Stimulated activated CD4-positive, alpha-beta T cell treated with anti-CD3 and anti-CD28 coated beads, Interleukin-2, amount 100 ng/mL, for 48 hours (primary cell): Measurements from ENCODE around the gene ZNF547.
A peak's percentile ranks its signal among the peaks of the same experiment; 100 is the strongest.

Experiments used
- DNase-seq, 2 donors: peaks; one replicate each; pipeline ENCODE4 v3.0.0-alpha.2; 2020

Gene ZNF547

GRCh38 chr19:57362997-57363687, at the start of gene ZNF547, which contains the start of gene TRAPPC2B:
Gene ZNF547, plus strand, starts transcription at chr19:57363551. Its CDS starts 5,005 bp downstream, at chr19:57368556.
Gene TRAPPC2B, plus strand, starts transcription at chr19:57363551. Its CDS starts 1,283 bp downstream, at chr19:57364834.
- DNase-seq = peak; percentile 93 to 94

GRCh38 chr19:57314146-57314545, 49.2 kb upstream of the ZNF547 start:
- DNase-seq = no peak

- DNase-seq = no peak
Measured at GRCh38 chr19:57317503-57317902, 45.8 kb upstream of the ZNF547 start.

GRCh38 chr19:57319869-57320179, 43.5 kb upstream of the ZNF547 start:
- no peak for DNase-seq

GRCh38 chr19:57320180-57321084, 42.9 kb upstream of the ZNF547 start, which contains the start of gene ZNF543:
Gene ZNF543, plus strand, starts transcription at chr19:57320472. Its CDS starts 382 bp downstream, at chr19:57320854.
- peak; percentile 87 for DNase-seq

- no peak for DNase-seq
Measured at GRCh38 chr19:57321116-57321515, 42.2 kb upstream of the ZNF547 start.

GRCh38 chr19:57321751-57322150, 41.6 kb upstream of the ZNF547 start:
- no peak for DNase-seq

- DNase-seq = no peak
Measured at GRCh38 chr19:57324992-57325391, 38.4 kb upstream of the ZNF547 start.

GRCh38 chr19:57327993-57328392, 35.4 kb upstream of the ZNF547 start:
- DNase-seq = no peak

- DNase-seq = no peak
Measured at GRCh38 chr19:57334191-57334590, 29.2 kb upstream of the ZNF547 start.

- no peak for DNase-seq
Measured at GRCh38 chr19:57338877-57339276, 24.5 kb upstream of the ZNF547 start.

GRCh38 chr19:57342582-57342981, 20.8 kb upstream of the ZNF547 start:
- DNase-seq = no peak

GRCh38 chr19:57348136-57348535, 15.2 kb upstream of the ZNF547 start:
- DNase-seq = no peak

GRCh38 chr19:57350877-57351805, 12.2 kb upstream of the ZNF547 start, which contains the start of gene ZNF304:
Gene ZNF304, plus strand, starts transcription at chr19:57351271. Its CDS starts 394 bp downstream, at chr19:57351665.
- DNase-seq = peak; percentile 70 to 72

GRCh38 chr19:57351867-57352266, 11.5 kb upstream of the ZNF547 start:
- no peak for DNase-seq

- DNase-seq = no peak
Measured at GRCh38 chr19:57355916-57356315, 7.4 kb upstream of the ZNF547 start.

GRCh38 chr19:57357406-57357805, 5.9 kb upstream of the ZNF547 start:
- no peak for DNase-seq

- no peak for DNase-seq
Measured at GRCh38 chr19:57359300-57359699, 4.1 kb upstream of the ZNF547 start.

GRCh38 chr19:57362419-57362818, 932 bp upstream of the ZNF547 start:
- DNase-seq = no peak

- no peak for DNase-seq
Measured at GRCh38 chr19:57363688-57364181, 384 bp downstream of the ZNF547 start.

GRCh38 chr19:57366776-57367175, 3.4 kb downstream of the ZNF547 start:
- no peak for DNase-seq

GRCh38 chr19:57374179-57374578, 10.8 kb downstream of the ZNF547 start:
- DNase-seq = no peak
